Esophagus muscularis mucosa (tissue), 4 donors: ENCODE results near the gene TBC1D10B.

Experiments
- CTCF ChIP-seq, 3 experiments: fragments of 200-600 bp in 2 of 3; fragments of 450-650 bp in 1 of 3; sonication (generic) in 2 of 3; IDR thresholded peaks; one replicate each; pipeline ENCODE4 v1.5.1; 2017 to 2019; ENCODE audit warnings: antibody characterized with exemption in 3 of 3, mild to moderate bottlenecking in 2 of 3, moderate library complexity in 1 of 3
- EP300 ChIP-seq: sonication (generic); formaldehyde crosslinking; IDR thresholded peaks from one replicate; pipeline ENCODE4 v1.6.1; 2017; ENCODE audit warnings: antibody characterized with exemption
- POLR2A ChIP-seq: fragments of 450-650 bp; IDR thresholded peaks from one replicate; pipeline ENCODE4 v1.6.1; 2017; ENCODE audit warnings: antibody characterized with exemption, moderate library complexity, mild to moderate bottlenecking, low read depth
- POLR2AphosphoS5 ChIP-seq, 2 donors: sonication (generic); formaldehyde crosslinking; IDR thresholded peaks; one replicate each; pipeline ENCODE4 v1.6.1; 2017; ENCODE audit warnings: antibody characterized with exemption in 2 of 2

- TF ChIP-seq POLR2AphosphoS5 (IDR thresholded peaks at IDR 0.05) (peak; percentile 77 to 84), CTCF (IDR thresholded peaks at IDR 0.05) (no peak), POLR2A (no peak), EP300 (no peak)
Measured at GRCh38 chr16:30351586-30352419, 18.5 kb downstream of the TBC1D10B start.
